WTC11 (cell line): ENCODE results near the gene ZFPL1. TPM values are rescaled to one million over a fixed set of nuclear protein-coding genes. Genes with fewer than 3 reads are reported as not detected.

Experiments used
- ATAC-seq: fragments of 200-7000 bp; cut with Tn5 transposase; 2 replicates; pipeline ENCODE4 v1.10.0; 2021; ENCODE audit warnings: mild to moderate bottlenecking, moderate library complexity
- CTCF ChIA-PET: fragments of 300-600 bp; sonication (Branson Sonifier 250); formaldehyde crosslinking; loops from one replicate; lab custom pipeline; 2021; ENCODE audit warnings: antibody characterized with exemption; lab: Charles Lee
- POLR2A ChIA-PET: fragments of 350-600 bp; sonication (Branson Sonifier 250); formaldehyde crosslinking; loops from one replicate; lab custom pipeline; 2021; ENCODE audit warnings: antibody characterized with exemption; lab: Charles Lee
- DNase-seq: peaks from one replicate; pipeline ENCODE4 v3.0.0; 2021; ENCODE audit warnings: low spot score
- H3K27ac Mint-ChIP-seq: 2 replicates; pipeline ENCODE4 v1.8.0; 2021; ENCODE audit warnings: mixed read lengths
- H3K27me3 Mint-ChIP-seq: 2 replicates; pipeline ENCODE4 v1.8.0; 2021; ENCODE audit warnings: low read depth, mild to moderate bottlenecking, moderate library complexity, mixed read lengths
- H3K36me3 Mint-ChIP-seq: 2 replicates; pipeline ENCODE4 v1.8.0; 2021; ENCODE audit warnings: mixed read lengths
- H3K4me1 Mint-ChIP-seq: 2 replicates; pipeline ENCODE4 v1.8.0; 2022; ENCODE audit warnings: mixed read lengths
- H3K4me3 Mint-ChIP-seq: 2 replicates; pipeline ENCODE4 v1.8.0; 2021; ENCODE audit warnings: mild to moderate bottlenecking, moderate library complexity, mixed read lengths
- H3K9me3 Mint-ChIP-seq: 2 replicates; pipeline ENCODE4 v1.8.0; 2021; ENCODE audit warnings: mixed read lengths
- CREM ChIP-seq: sonication (generic); formaldehyde crosslinking; IDR thresholded peaks from 2 replicates; pipeline ENCODE4 v1.8.1; 2022; ENCODE audit warnings: mild to moderate bottlenecking, missing genetic modification reagents, moderate library complexity
- ETV6 ChIP-seq: sonication (generic); formaldehyde crosslinking; IDR thresholded peaks from 2 replicates; pipeline ENCODE4 v1.8.1; 2022; ENCODE audit warnings: mild to moderate bottlenecking, missing genetic modification reagents
- FOXJ3 ChIP-seq: sonication (generic); formaldehyde crosslinking; IDR thresholded peaks from 2 replicates; pipeline ENCODE4 v1.9.0; 2021; ENCODE audit warnings: missing genetic modification reagents, mild to moderate bottlenecking, borderline replicate concordance
- GABPB1 ChIP-seq: sonication (generic); formaldehyde crosslinking; IDR thresholded peaks from 2 replicates; pipeline ENCODE4 v1.8.1; 2023; ENCODE audit warnings: mild to moderate bottlenecking, missing genetic modification reagents
- JAZF1 ChIP-seq: fragments of 250-450 bp; sonication (Bioruptor Pico); IDR thresholded peaks from 2 replicates; pipeline ENCODE4 v1.9.0; 2021; ENCODE audit warnings: moderate library complexity, mild to moderate bottlenecking, inconsistent platforms
- MYBL2 ChIP-seq: sonication (generic); formaldehyde crosslinking; IDR thresholded peaks from 2 replicates; pipeline ENCODE4 v1.8.1; 2023; ENCODE audit warnings: mild to moderate bottlenecking, moderate library complexity, missing genetic modification reagents
- NFE2L1 ChIP-seq: sonication (generic); formaldehyde crosslinking; IDR thresholded peaks from 2 replicates; pipeline ENCODE4 v1.8.1; 2023; ENCODE audit warnings: missing genetic modification reagents
- SMAD3 ChIP-seq: sonication (generic); formaldehyde crosslinking; IDR thresholded peaks from 2 replicates; pipeline ENCODE4 v1.8.0; 2022; ENCODE audit warnings: missing genetic modification reagents, mild to moderate bottlenecking, borderline replicate concordance
- TCF7 ChIP-seq: sonication (generic); formaldehyde crosslinking; IDR thresholded peaks from 2 replicates; pipeline ENCODE4 v1.8.0; 2022; ENCODE audit warnings: mild to moderate bottlenecking, low read depth, missing genetic modification reagents, moderate library complexity
- TP53 ChIP-seq: sonication (generic); formaldehyde crosslinking; IDR thresholded peaks from 2 replicates; pipeline ENCODE4 v1.8.1; 2023; ENCODE audit warnings: mild to moderate bottlenecking, missing genetic modification reagents
- ZBTB21 ChIP-seq: sonication (generic); formaldehyde crosslinking; IDR thresholded peaks from 2 replicates; pipeline ENCODE4 v1.8.1; 2023; ENCODE audit warnings: mild to moderate bottlenecking, missing genetic modification reagents, borderline replicate concordance
- ZNF121 ChIP-seq: sonication (generic); formaldehyde crosslinking; IDR thresholded peaks from 2 replicates; pipeline ENCODE4 v1.8.0; 2023; ENCODE audit warnings: missing genetic modification reagents
- ZNF396 ChIP-seq: fragments of 250-450 bp; sonication (Bioruptor Pico); IDR thresholded peaks from 2 replicates; pipeline ENCODE4 v1.8.0; 2021; ENCODE audit warnings: mild to moderate bottlenecking, moderate library complexity, borderline replicate concordance
- total RNA-seq: library from RNA; stranded (reverse); gene quantifications from 3 replicates; pipeline ENCODE4 v1.2.3, GENCODE V29; 2021
- TF ChIP-seq, protein P1 (sequence below): fragments of 250-450 bp; sonication (Bioruptor Pico); IDR thresholded peaks from 2 replicates; pipeline ENCODE4 v1.9.0; 2021; ENCODE audit warnings: mild to moderate bottlenecking, borderline replicate concordance
- TF ChIP-seq, protein P2 (sequence below): fragments of 250-450 bp; sonication (Bioruptor Pico); conservative IDR thresholded peaks from 2 replicates; pipeline ENCODE4 v1.9.0; 2021; ENCODE audit warnings: mild to moderate bottlenecking
- TF ChIP-seq, protein P3 (sequence below): fragments of 250-450 bp; sonication (Bioruptor Pico); IDR thresholded peaks from 2 replicates; pipeline ENCODE4 v1.8.0; 2021; ENCODE audit warnings: mild to moderate bottlenecking
- TF ChIP-seq, protein P4 (sequence below): sonication (generic); formaldehyde crosslinking; IDR thresholded peaks from 2 replicates; pipeline ENCODE4 v1.8.1; 2023; ENCODE audit warnings: mild to moderate bottlenecking, missing genetic modification reagents
- TF ChIP-seq, protein P5 (sequence below): sonication (generic); formaldehyde crosslinking; IDR thresholded peaks from 2 replicates; pipeline ENCODE4 v1.8.0; 2023; ENCODE audit warnings: missing genetic modification reagents
- TF ChIP-seq, protein P6 (sequence below): fragments of 250-450 bp; sonication (Bioruptor Pico); IDR thresholded peaks from 2 replicates; pipeline ENCODE4 v2.1.2; 2022; ENCODE audit warnings: mild to moderate bottlenecking, moderate library complexity
- TF ChIP-seq, protein P7 (sequence below): sonication (generic); formaldehyde crosslinking; IDR thresholded peaks from 2 replicates; pipeline ENCODE4 v1.8.1; 2023; ENCODE audit warnings: mild to moderate bottlenecking, missing genetic modification reagents, borderline replicate concordance

The ZFPL1 gene
- total RNA-seq, 1 experiment from 2014 or later = 33.8 TPM

DNA sequence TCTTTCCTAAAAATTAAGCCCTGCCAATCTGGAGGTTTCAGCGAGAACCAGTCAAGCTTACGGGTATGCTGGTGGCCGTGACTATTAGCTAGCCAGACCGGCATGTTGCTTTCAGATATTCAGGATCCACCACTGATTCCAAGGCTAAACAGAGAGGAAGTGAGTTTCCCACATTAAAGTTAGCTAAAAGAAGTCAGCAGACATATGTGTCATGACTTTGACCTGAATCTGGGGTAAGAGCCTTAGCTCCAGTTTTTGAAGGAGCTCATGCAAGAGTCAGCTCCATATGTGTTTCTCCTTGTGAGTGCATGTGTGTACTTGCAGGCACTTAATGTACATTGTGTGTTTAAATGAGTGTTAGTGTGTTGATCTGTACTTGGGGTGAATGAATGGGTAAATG lies 1.4 kb downstream of the ZFPL1 start (continued):
- TF ChIP-seq, protein P1, sequence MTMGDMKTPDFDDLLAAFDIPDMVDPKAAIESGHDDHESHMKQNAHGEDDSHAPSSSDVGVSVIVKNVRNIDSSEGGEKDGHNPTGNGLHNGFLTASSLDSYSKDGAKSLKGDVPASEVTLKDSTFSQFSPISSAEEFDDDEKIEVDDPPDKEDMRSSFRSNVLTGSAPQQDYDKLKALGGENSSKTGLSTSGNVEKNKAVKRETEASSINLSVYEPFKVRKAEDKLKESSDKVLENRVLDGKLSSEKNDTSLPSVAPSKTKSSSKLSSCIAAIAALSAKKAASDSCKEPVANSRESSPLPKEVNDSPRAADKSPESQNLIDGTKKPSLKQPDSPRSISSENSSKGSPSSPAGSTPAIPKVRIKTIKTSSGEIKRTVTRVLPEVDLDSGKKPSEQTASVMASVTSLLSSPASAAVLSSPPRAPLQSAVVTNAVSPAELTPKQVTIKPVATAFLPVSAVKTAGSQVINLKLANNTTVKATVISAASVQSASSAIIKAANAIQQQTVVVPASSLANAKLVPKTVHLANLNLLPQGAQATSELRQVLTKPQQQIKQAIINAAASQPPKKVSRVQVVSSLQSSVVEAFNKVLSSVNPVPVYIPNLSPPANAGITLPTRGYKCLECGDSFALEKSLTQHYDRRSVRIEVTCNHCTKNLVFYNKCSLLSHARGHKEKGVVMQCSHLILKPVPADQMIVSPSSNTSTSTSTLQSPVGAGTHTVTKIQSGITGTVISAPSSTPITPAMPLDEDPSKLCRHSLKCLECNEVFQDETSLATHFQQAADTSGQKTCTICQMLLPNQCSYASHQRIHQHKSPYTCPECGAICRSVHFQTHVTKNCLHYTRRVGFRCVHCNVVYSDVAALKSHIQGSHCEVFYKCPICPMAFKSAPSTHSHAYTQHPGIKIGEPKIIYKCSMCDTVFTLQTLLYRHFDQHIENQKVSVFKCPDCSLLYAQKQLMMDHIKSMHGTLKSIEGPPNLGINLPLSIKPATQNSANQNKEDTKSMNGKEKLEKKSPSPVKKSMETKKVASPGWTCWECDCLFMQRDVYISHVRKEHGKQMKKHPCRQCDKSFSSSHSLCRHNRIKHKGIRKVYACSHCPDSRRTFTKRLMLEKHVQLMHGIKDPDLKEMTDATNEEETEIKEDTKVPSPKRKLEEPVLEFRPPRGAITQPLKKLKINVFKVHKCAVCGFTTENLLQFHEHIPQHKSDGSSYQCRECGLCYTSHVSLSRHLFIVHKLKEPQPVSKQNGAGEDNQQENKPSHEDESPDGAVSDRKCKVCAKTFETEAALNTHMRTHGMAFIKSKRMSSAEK = no peak
- no peak for TF ChIP-seq ZBTB21 (CRISPR knock-in tag)
- no peak for TF ChIP-seq ZNF121 (CRISPR knock-in tag)
- TF ChIP-seq MYBL2 (CRISPR knock-in tag) = no peak
- no peak for TF ChIP-seq ZNF396 (CRISPR knock-in tag)
- no peak for TF ChIP-seq TP53
- TF ChIP-seq GABPB1 = no peak

DNA sequence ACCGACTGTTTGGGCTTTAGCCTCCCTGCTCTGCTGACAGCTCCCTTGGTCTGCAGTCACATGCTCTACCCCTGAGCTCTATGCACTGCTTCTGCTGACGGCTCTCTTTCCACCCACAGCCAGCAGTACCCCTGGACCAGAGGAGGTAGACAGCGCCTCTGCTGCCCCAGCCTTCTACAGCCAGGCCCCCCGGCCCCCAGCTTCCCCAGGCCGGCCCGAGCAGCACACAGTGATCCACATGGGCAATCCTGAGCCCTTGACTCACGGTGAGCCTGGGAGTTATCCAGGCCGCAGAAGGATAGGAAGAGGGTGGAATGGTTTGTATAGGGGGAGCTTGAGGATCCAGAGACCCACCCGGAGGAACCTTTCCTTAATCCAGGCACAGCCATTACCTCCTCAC lies 2.8 kb downstream of the ZFPL1 start:
- DNase-seq = no peak
- no peaks in the 10 kb centered on the region for H3K27me3 Mint-ChIP-seq
- CTCF ChIA-PET = interaction anchor here (1.0 kb wide), 1 partner anchor 72 kb away, joined by 3 read pairs; the partner anchor contains the start of gene ARL2
- no peak overlapping the region for H3K27ac Mint-ChIP-seq
- POLR2A ChIA-PET = no interaction called here
- H3K36me3 Mint-ChIP-seq = peaks cover 12% of the 10 kb centered on the region
- H3K4me3 Mint-ChIP-seq = no peak overlapping the region
- peaks cover 10% of the 10 kb centered on the region for H3K4me1 Mint-ChIP-seq
- H3K9me3 Mint-ChIP-seq = no peaks in the 10 kb centered on the region
- no peak for ATAC-seq
- TF ChIP-seq, protein P2, sequence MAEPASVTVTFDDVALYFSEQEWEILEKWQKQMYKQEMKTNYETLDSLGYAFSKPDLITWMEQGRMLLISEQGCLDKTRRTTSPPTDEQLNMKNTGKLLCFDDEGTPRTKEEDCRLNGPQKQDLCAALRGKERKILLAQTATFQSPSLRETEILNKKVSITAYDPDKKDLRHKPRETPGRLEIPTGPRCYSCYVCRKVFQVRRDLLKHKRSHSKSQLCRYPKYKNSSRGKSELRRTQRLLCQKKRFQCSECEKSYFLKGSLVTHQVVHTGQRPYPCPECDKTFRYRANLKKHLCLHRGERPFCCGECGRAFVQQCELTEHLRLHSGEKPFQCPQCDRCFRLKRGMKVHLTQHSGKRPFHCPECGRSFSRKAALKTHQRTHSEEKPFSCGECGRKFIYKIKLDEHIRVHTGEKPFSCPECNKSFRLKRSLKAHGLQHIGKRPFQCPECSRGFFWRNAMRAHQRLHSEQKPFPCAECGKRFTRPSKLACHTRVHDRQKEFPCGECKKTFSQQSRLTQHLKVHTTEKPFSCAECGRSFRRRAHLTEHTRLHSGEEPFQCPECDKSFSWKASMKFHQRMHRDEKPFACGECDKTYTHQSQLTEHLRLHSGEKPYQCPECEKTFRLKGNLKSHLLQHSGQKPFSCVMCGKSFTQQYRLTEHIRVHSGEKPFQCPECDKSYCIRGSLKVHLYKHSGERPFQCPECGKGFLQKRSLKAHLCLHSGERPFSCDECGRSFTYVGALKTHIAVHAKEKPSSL (CRISPR knock-in tag) = no peak
- TF ChIP-seq, protein P3, sequence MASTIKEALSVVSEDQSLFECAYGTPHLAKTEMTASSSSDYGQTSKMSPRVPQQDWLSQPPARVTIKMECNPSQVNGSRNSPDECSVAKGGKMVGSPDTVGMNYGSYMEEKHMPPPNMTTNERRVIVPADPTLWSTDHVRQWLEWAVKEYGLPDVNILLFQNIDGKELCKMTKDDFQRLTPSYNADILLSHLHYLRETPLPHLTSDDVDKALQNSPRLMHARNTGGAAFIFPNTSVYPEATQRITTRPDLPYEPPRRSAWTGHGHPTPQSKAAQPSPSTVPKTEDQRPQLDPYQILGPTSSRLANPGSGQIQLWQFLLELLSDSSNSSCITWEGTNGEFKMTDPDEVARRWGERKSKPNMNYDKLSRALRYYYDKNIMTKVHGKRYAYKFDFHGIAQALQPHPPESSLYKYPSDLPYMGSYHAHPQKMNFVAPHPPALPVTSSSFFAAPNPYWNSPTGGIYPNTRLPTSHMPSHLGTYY (CRISPR knock-in tag) = no peak
- TF ChIP-seq, protein P4, sequence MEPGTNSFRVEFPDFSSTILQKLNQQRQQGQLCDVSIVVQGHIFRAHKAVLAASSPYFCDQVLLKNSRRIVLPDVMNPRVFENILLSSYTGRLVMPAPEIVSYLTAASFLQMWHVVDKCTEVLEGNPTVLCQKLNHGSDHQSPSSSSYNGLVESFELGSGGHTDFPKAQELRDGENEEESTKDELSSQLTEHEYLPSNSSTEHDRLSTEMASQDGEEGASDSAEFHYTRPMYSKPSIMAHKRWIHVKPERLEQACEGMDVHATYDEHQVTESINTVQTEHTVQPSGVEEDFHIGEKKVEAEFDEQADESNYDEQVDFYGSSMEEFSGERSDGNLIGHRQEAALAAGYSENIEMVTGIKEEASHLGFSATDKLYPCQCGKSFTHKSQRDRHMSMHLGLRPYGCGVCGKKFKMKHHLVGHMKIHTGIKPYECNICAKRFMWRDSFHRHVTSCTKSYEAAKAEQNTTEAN (CRISPR knock-in tag) = no peak
- TF ChIP-seq, protein P5, sequence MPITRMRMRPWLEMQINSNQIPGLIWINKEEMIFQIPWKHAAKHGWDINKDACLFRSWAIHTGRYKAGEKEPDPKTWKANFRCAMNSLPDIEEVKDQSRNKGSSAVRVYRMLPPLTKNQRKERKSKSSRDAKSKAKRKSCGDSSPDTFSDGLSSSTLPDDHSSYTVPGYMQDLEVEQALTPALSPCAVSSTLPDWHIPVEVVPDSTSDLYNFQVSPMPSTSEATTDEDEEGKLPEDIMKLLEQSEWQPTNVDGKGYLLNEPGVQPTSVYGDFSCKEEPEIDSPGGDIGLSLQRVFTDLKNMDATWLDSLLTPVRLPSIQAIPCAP = no peak
- TF ChIP-seq SMAD3 (CRISPR knock-in tag) = no peak

DNA sequence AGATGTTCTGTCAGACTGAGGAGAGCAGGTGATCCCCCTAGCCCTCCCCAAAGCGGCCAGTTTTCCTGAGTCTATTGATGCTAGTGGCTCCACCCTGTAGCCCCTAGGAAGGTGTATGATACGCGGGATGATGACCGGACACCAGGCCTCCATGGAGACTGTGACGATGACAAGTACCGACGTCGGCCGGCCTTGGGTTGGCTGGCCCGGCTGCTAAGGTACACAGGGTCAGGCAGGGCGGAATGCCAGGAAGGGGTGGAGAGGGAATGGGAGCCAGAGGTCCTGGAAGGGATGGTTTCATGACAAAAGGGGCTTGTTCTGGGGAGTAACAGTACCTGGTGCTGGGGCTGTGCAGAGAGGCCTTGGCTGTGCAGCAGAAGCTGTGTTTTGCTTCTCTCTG lies 3.2 kb downstream of the ZFPL1 start:
- Mint-ChIP-seq H3K4me3 (no peak overlapping the region), H3K9me3 (no peaks in the 10 kb centered on the region), H3K36me3 (peaks cover 9% of the 10 kb centered on the region), H3K27ac (no peak overlapping the region), H3K4me1 (peaks cover 10% of the 10 kb centered on the region), H3K27me3 (no peaks in the 10 kb centered on the region)
- no peak for DNase-seq
- ChIA-PET POLR2A (no interaction called here), CTCF (interaction anchor here (1.0 kb wide), 1 partner anchor 73 kb away, joined by 3 read pairs; the partner anchor contains the start of gene ARL2)
- ATAC-seq = no peak
- no peak for TF ChIP-seq JAZF1
- TF ChIP-seq, protein P6, sequence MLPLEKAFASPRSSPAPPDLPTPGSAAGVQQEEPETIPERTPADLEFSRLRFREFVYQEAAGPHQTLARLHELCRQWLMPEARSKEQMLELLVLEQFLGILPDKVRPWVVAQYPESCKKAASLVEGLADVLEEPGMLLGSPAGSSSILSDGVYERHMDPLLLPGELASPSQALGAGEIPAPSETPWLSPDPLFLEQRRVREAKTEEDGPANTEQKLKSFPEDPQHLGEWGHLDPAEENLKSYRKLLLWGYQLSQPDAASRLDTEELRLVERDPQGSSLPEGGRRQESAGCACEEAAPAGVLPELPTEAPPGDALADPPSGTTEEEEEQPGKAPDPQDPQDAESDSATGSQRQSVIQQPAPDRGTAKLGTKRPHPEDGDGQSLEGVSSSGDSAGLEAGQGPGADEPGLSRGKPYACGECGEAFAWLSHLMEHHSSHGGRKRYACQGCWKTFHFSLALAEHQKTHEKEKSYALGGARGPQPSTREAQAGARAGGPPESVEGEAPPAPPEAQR (CRISPR knock-in tag) = no peak
- TF ChIP-seq, protein P7, sequence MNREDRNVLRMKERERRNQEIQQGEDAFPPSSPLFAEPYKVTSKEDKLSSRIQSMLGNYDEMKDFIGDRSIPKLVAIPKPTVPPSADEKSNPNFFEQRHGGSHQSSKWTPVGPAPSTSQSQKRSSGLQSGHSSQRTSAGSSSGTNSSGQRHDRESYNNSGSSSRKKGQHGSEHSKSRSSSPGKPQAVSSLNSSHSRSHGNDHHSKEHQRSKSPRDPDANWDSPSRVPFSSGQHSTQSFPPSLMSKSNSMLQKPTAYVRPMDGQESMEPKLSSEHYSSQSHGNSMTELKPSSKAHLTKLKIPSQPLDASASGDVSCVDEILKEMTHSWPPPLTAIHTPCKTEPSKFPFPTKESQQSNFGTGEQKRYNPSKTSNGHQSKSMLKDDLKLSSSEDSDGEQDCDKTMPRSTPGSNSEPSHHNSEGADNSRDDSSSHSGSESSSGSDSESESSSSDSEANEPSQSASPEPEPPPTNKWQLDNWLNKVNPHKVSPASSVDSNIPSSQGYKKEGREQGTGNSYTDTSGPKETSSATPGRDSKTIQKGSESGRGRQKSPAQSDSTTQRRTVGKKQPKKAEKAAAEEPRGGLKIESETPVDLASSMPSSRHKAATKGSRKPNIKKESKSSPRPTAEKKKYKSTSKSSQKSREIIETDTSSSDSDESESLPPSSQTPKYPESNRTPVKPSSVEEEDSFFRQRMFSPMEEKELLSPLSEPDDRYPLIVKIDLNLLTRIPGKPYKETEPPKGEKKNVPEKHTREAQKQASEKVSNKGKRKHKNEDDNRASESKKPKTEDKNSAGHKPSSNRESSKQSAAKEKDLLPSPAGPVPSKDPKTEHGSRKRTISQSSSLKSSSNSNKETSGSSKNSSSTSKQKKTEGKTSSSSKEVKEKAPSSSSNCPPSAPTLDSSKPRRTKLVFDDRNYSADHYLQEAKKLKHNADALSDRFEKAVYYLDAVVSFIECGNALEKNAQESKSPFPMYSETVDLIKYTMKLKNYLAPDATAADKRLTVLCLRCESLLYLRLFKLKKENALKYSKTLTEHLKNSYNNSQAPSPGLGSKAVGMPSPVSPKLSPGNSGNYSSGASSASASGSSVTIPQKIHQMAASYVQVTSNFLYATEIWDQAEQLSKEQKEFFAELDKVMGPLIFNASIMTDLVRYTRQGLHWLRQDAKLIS (CRISPR knock-in tag) = no peak
- no peak for TF ChIP-seq ETV6
- TF ChIP-seq CREM (CRISPR knock-in tag) = no peak
- TF ChIP-seq NFE2L1 (CRISPR knock-in tag) = no peak
- TF ChIP-seq FOXJ3 = no peak
- no peak for TF ChIP-seq TCF7
